Loucy (cell line): ENCODE results near the gene MPO.

ENCODE experiments used
- H2AFZ ChIP-seq: fragments of 200-600 bp; sonication (generic); 2 replicates; pipeline ENCODE4 v1.6.0; 2016; ENCODE audit warnings: antibody characterized with exemption, mild to moderate bottlenecking, low read length, moderate library complexity
- H3F3A ChIP-seq: fragments of 200-600 bp; 2 replicates; pipeline ENCODE4 v1.6.0; 2016; ENCODE audit warnings: antibody characterized with exemption, low read depth, mild to moderate bottlenecking
- H3K27me3 ChIP-seq: fragments of 200-600 bp; sonication (generic); 2 replicates; pipeline ENCODE4 v1.6.1; 2014; ENCODE audit warnings: low read length, mild to moderate bottlenecking; ENCODE audit not compliant: insufficient read depth, poor library complexity, severe bottlenecking
- H3K36me3 ChIP-seq: fragments of 200-600 bp; sonication (generic); 2 replicates; pipeline ENCODE4 v1.6.1; 2016; ENCODE audit warnings: low read length; ENCODE audit not compliant: insufficient read depth
- H3K4me1 ChIP-seq: fragments of 200-600 bp; sonication (generic); 2 replicates; pipeline ENCODE4 v1.5.1; 2014; ENCODE audit warnings: low read length, mild to moderate bottlenecking; ENCODE audit not compliant: insufficient read depth, poor library complexity, severe bottlenecking
- H3K4me2 ChIP-seq: fragments of 200-600 bp; sonication (generic); 2 replicates; pipeline ENCODE4 v1.6.0; 2014; ENCODE audit warnings: antibody characterized with exemption, low read length, low read depth, mild to moderate bottlenecking; ENCODE audit not compliant: poor library complexity, severe bottlenecking
- H3K4me3 ChIP-seq: fragments of 200-600 bp; sonication (generic); 2 replicates; pipeline ENCODE4 v1.5.1; 2014; ENCODE audit warnings: low read length, mild to moderate bottlenecking, mixed read lengths; ENCODE audit not compliant: poor library complexity, severe bottlenecking
- H3K79me2 ChIP-seq: fragments of 200-600 bp; sonication (generic); 2 replicates; pipeline ENCODE4 v1.6.1; 2014; ENCODE audit warnings: low read length; ENCODE audit not compliant: insufficient read depth
- H3K9ac ChIP-seq: fragments of 200-600 bp; sonication (generic); 2 replicates; pipeline ENCODE4 v1.6.0; 2014; ENCODE audit warnings: mild to moderate bottlenecking, low read depth, low read length, moderate library complexity; ENCODE audit not compliant: poor library complexity, severe bottlenecking
- H3K9me2 ChIP-seq: fragments of 200-600 bp; sonication (generic); replicated peaks from 2 replicates; pipeline ENCODE4 v1.6.1; 2016; ENCODE audit warnings: low read depth, low read length, mixed read lengths
- H3K9me3 ChIP-seq: fragments of 200-600 bp; sonication (generic); 2 replicates; pipeline ENCODE4 v1.6.1; 2014; ENCODE audit warnings: mild to moderate bottlenecking, antibody characterized with exemption, low read length, low read depth; ENCODE audit not compliant: insufficient read depth
- H4K20me1 ChIP-seq: fragments of 200-600 bp; sonication (generic); 2 replicates; pipeline ENCODE4 v1.6.0; 2014; ENCODE audit warnings: antibody characterized with exemption, low read length, mild to moderate bottlenecking; ENCODE audit not compliant: insufficient read depth, poor library complexity, severe bottlenecking
- CTCF ChIP-seq: fragments of 200-600 bp; sonication (generic); conservative IDR thresholded peaks from 2 replicates; pipeline ENCODE4 v1.5.1; 2014; ENCODE audit warnings: mild to moderate bottlenecking, antibody characterized with exemption, low read length
- EZH2phosphoT487 ChIP-seq: fragments of 200-600 bp; IDR thresholded peaks from 2 replicates; pipeline ENCODE4 v1.6.1; 2018; ENCODE audit warnings: antibody characterized with exemption, mild to moderate bottlenecking, moderate library complexity, borderline replicate concordance

Gene MPO

DNA sequence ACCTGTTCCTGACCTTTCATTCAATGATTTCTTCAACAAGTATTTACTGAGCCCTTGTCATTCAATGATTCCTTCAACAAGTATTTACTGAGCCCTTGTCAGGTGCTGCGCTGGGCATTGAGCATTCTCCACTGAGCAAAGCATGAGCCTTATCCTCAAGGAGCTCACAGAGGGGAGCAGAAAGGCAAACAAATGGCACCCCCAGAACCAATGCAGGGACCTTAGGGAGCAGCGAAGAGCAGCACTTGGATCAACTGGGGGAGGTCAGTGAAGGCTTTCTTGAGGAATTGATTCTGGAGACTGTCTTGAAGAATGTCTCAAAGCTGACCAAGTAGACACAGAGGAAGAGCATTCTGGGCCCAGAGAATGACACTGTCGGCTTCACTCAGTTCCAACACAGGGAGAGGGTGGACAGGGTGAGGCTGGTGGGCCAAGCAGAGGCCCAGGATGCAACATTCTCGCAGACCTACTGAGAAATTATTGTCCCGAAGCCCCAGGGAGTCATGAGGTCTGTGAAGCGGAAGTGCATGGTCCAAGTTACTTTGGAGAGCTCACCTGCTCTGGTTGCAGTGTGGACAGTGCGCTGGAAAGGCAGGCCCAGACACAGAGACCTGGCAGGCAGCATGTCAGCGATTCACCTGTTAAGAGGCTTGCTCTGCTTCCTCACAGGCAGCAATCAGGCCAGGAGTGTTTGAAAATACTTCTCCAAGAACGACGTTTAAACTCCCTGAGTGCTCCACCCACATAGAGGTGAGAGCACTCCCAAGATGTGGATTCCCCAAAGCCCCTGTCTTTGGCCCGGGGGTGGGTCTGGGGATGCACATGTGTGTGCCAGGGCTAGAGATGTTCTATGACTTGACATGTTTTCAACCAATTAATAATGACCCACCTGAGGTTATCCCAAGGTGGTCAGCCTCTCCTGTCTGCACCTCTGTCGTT is 3.2 kb upstream of the MPO start:
- Histone ChIP-seq H3K9me2 (no peaks in the 10 kb centered on the region), H2AFZ (0 out of 2 replicates have a peak overlapping the region, but pooled peaks have one; percentile 86), H4K20me1 (no peaks in the 10 kb centered on the region), H3K36me3 (no peaks in the 10 kb centered on the region), H3K79me2 (no peaks in the 10 kb centered on the region), H3K27me3 (no peaks in the 10 kb centered on the region), H3K4me3 (no peak overlapping the region), H3F3A (no peaks in the 10 kb centered on the region), H3K4me2 (peak overlapping the region; percentile 52), H3K9ac (peak overlapping the region; percentile 38), H3K4me1 (peaks cover 49% of the 10 kb centered on the region), H3K9me3 (no peaks in the 10 kb centered on the region)
- TF ChIP-seq CTCF = no peak
- no peak for TF ChIP-seq EZH2phosphoT487

GRCh38 chr17:58282442-58282841 is 1.7 kb upstream of the MPO start:
- no peaks in the 10 kb centered on the region for H3K9me2 ChIP-seq
- peak overlapping the region; percentile 7 for H3K9ac ChIP-seq
- H3K9me3 ChIP-seq = no peaks in the 10 kb centered on the region
- TF ChIP-seq CTCF = no peak
- TF ChIP-seq EZH2phosphoT487 = no peak
- no peak overlapping the region for H3K4me3 ChIP-seq
- peaks cover 49% of the 10 kb centered on the region for H3K4me1 ChIP-seq
- no peaks in the 10 kb centered on the region for H4K20me1 ChIP-seq
- H3F3A ChIP-seq = no peaks in the 10 kb centered on the region
- no peak overlapping the region for H2AFZ ChIP-seq
- H3K36me3 ChIP-seq = no peaks in the 10 kb centered on the region
- H3K4me2 ChIP-seq = peak overlapping the region; percentile 69
- H3K79me2 ChIP-seq = no peaks in the 10 kb centered on the region
- no peaks in the 10 kb centered on the region for H3K27me3 ChIP-seq

- H3K27me3 ChIP-seq = no peaks in the 10 kb centered on the region
- H3K9me2 ChIP-seq = no peaks in the 10 kb centered on the region
- TF ChIP-seq EZH2phosphoT487 = no peak
- no peak for TF ChIP-seq CTCF
- no peaks in the 10 kb centered on the region for H3K79me2 ChIP-seq
- H3K4me2 ChIP-seq = peak overlapping the region; percentile 69
- no peaks in the 10 kb centered on the region for H3F3A ChIP-seq
- H4K20me1 ChIP-seq = no peaks in the 10 kb centered on the region
- no peaks in the 10 kb centered on the region for H3K36me3 ChIP-seq
- H3K9ac ChIP-seq = peak overlapping the region; percentile 7
- no peaks in the 10 kb centered on the region for H3K9me3 ChIP-seq
- H3K4me1 ChIP-seq = peaks cover 49% of the 10 kb centered on the region
- H3K4me3 ChIP-seq = peak overlapping the region; percentile 42
- no peak overlapping the region for H2AFZ ChIP-seq
Measured at GRCh38 chr17:58281511-58282011, 826 bp upstream of the MPO start.
